ENCODE data around the gene DNM1.

GRCh38 chr9:128175726-128176125 is 27.5 kb upstream of the DNM1 start:
- TF ChIP-seq EP300 (IDR thresholded peaks at IDR 0.05), result no peak
- TF ChIP-seq POLR2A (IDR thresholded peaks at IDR 0.05), result no peak
